PFSK-1 (cell line): ENCODE measurements around the gene HOXD12.

Experiments
- FOXP2 ChIP-seq: optimal IDR thresholded peaks from 2 replicates; pipeline ENCODE3; 2011; ENCODE audit warnings: borderline replicate concordance, control low read depth, inconsistent platforms; ENCODE audit not compliant: insufficient read depth; ENCODE audit errors: extremely low read length, extremely low read depth
- POLR2AphosphoS5 ChIP-seq: IDR thresholded peaks from 2 replicates; pipeline ENCODE4 v1.6.1; 2012; ENCODE audit warnings: low read depth, mild to moderate bottlenecking, control low read depth, low read length, moderate library complexity
- SIN3A ChIP-seq: IDR thresholded peaks from 2 replicates; pipeline ENCODE4 v1.6.1; 2012; ENCODE audit warnings: mild to moderate bottlenecking, low read length, moderate library complexity, borderline replicate concordance; ENCODE audit not compliant: insufficient read depth
- TAF1 ChIP-seq: IDR thresholded peaks from 2 replicates; pipeline ENCODE4 v1.6.1; 2012; ENCODE audit warnings: low read length, control low read depth, borderline replicate concordance; ENCODE audit not compliant: insufficient read depth
- TF ChIP-seq, protein P1 (sequence below), 2 experiments: IDR thresholded peaks; 2 replicates each; pipeline versions ENCODE4 v1.6.1 to v1.8.0; 2011 to 2012; ENCODE audit warnings: low read depth in 2 of 2, low read length in 2 of 2, control low read depth in 1 of 2, inconsistent platforms in 1 of 2, mild to moderate bottlenecking in 1 of 2, moderate library complexity in 1 of 2; ENCODE audit not compliant: insufficient read depth in 1 of 2

Gene HOXD12

DNA sequence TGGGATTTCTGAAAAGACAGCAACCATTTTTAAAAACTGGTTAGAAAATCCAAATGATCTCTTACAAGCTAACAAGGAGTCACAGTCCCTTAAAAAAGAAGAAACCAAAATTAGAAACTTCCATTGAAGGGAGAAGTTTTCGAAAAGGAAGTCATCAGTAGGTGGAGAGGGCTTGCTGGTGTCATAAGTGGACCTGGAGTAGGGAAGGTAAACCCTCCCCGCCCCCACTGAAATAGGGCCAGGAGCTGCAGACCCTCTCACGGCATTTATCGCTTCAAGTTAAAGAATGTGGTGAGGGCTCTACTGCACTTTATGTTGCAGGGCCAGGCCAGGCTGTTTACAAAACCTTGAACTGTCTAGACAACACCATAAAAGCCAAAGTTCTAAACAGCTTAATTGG is 10.4 kb downstream of the HOXD12 start:
- TF ChIP-seq TAF1, result no peak

DNA sequence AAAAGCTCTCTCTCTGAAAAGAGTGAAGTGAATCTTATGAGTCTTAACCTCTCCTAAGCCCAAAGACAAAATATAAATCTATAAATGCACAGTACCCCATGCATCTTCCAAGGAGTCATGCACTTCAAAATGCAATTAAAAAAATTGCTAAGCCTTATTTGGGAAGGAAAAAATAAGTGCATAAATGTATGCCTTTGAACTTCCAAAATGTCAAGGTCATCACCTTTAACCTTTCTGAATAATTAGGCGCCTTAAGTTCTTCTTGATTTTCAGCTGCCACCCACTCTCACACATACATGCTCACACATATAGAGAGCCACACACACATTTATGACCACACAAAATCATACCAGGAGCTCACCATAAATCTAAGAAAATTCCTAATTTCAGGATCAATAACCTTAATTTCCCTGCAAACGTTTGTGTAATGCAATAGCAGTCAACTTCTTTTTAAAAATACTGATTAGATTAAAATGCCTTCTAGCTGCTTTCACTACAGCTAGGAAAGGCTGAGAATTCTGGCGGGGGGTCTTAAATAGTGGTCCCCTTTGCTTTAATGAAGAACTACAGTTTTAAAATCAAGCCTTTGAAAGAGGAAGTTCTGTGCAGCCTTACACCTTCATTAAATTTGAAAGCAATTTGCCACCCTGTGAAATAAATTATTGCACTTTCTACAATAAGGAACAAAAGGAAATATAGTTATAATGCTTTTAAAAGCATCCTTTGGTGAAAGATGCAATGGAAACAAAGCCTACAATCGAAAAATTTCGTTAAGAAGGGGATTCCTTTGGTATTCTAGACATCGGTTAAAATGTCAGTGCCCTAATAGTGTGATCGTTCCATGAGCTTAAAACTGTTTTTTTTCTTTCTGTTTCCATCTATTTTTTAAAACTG is 11.1 kb downstream of the HOXD12 start:
- TF ChIP-seq SIN3A, result no peak
- no peak for TF ChIP-seq POLR2AphosphoS5
- TF ChIP-seq, protein P1, sequence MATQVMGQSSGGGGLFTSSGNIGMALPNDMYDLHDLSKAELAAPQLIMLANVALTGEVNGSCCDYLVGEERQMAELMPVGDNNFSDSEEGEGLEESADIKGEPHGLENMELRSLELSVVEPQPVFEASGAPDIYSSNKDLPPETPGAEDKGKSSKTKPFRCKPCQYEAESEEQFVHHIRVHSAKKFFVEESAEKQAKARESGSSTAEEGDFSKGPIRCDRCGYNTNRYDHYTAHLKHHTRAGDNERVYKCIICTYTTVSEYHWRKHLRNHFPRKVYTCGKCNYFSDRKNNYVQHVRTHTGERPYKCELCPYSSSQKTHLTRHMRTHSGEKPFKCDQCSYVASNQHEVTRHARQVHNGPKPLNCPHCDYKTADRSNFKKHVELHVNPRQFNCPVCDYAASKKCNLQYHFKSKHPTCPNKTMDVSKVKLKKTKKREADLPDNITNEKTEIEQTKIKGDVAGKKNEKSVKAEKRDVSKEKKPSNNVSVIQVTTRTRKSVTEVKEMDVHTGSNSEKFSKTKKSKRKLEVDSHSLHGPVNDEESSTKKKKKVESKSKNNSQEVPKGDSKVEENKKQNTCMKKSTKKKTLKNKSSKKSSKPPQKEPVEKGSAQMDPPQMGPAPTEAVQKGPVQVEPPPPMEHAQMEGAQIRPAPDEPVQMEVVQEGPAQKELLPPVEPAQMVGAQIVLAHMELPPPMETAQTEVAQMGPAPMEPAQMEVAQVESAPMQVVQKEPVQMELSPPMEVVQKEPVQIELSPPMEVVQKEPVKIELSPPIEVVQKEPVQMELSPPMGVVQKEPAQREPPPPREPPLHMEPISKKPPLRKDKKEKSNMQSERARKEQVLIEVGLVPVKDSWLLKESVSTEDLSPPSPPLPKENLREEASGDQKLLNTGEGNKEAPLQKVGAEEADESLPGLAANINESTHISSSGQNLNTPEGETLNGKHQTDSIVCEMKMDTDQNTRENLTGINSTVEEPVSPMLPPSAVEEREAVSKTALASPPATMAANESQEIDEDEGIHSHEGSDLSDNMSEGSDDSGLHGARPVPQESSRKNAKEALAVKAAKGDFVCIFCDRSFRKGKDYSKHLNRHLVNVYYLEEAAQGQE (IDR thresholded peaks at IDR 0.05; ENCODE audit: insufficient read depth in 1 of 2, low read depth in 2 of 2, low read length in 2 of 2), result no peak
- no peak for TF ChIP-seq FOXP2
- no peak for TF ChIP-seq TAF1

DNA sequence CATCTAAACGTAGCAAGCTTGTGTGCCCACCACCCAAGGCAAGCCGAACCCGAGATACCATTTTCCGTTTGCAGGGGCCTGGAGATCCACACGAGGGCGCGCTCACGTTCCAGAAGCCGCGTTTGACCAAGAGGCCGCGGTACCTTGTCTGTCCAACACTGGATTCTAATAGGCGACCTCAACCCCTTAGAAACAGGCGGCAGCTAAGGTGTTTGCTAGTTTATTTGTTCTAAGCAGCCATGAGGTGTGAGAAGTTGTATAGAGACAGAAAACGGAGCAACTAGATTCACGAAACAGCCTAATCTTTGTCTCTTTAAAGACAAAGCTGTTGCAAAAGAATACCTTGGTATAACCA is 11.7 kb downstream of the HOXD12 start:
- TF ChIP-seq POLR2AphosphoS5 (no peak), TAF1 (no peak), FOXP2 (no peak)
- TF ChIP-seq, protein P1 (IDR thresholded peaks at IDR 0.05; ENCODE audit: insufficient read depth in 1 of 2, low read depth in 2 of 2, low read length in 2 of 2), result no peak

DNA sequence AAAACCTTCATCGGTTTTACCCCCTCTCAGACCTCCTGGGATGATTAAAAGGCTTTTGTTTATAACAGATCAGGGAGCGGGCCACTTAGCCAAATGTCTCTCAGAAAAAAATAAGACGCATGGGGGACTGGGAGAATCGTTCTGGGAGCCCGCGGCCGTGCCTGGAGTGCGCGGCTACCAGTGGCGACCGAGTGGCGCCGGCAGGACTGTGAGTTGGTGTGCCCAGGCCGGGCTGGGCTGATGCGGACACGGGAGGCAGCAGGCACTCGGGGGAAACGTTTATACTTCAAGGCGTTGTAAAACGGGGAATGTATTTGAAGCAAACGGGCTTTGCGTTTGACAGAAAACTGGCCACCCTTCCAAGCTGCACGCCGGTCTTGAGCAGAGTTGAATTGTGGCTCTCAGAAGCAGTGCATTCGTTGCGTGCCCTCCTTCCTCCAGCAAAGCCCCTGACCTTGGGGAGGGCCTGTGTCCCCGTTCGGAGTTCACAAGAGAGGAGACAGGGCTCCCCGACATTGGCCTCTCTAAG is 12.3 kb downstream of the HOXD12 start:
- TF ChIP-seq, protein P1 (IDR thresholded peaks at IDR 0.05; ENCODE audit: insufficient read depth in 1 of 2, low read depth in 2 of 2, low read length in 2 of 2), result no peak
- TF ChIP-seq POLR2AphosphoS5, result no peak
- TF ChIP-seq TAF1, result no peak
- no peak for TF ChIP-seq SIN3A
- TF ChIP-seq FOXP2, result no peak

DNA sequence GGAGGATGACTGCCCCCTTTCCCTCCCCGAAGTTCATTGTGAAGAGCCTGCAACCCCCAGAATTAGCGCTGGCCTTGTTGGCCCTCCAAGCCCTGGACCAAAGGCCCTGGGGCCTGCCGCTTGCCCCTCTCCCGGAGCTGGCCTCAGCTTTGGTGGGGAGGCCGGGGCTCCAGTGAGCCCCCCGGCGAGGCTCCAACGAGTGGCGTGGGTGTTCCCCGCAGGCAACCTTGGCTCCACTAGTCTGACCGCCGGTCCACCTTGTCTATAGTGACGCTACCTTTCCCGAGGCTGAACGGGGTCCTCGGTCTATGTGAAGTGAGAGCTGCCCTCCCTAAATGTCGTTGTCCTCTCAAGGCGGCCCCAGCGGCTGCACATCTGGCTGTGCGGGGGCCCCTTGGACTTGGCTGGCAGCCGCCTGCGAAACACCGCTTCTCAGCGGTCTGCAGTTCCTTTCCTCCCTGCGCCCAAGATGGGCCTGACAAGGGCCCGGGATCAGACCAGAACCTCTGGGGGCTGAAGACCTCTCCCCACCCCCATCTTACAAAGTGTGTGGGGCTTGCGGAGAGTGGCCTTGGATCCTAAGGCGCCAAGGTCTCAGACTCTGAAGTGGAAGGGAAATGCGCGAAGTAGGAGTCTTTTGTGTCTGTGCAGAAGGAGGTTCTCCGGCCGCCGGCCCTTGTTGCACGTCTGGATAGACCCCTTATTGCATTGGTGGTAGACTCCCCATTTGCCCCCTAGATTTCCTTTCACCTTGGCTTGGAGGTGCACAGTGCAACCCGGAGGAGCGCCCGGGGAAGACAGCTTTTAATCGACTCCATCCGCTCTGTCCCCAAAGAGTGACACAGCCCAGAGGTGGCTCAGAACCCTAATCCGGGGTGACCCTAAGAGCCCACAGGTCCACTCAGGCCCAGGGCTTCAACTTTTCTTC is 13.0 kb downstream of the HOXD12 start:
- TF ChIP-seq TAF1 (no peak), POLR2AphosphoS5 (no peak), SIN3A (no peak), FOXP2 (no peak)
- TF ChIP-seq, protein P1 (IDR thresholded peaks at IDR 0.05; ENCODE audit: insufficient read depth in 1 of 2, low read depth in 2 of 2, low read length in 2 of 2), result no peak
